ENCODE results near the gene PCDH17.
A peak's percentile ranks its signal among the peaks of the same experiment; 100 is the strongest.

The PCDH17 gene

DNA sequence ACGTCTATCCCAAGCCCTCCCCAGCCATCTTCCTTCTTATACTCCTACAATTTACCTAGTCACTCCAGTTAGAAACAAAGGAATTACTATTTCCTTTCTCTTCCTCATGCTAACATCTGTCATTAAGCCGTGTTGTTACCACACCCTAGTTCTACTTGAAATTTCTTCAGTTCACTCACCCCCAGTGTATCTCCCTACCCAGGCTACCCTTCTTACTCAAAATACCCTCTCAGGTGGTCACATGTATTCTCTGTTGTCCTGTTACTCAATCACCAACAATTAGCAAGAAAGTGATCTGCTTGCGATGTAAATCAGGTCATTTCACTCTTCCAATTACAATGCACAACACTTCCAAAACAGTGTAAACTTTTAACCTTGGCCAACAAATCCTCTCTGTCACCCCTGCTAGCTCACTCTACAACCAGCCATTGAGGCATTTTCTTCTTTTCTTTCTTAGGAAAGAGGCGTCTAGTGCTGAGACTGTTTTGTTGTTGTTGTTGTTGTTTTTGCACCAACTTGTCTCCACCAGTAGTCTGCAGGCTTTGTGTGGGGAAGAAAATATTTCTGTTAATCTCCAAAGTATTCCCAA, 50.7 kb downstream of the PCDH17 start:
- TF ChIP-seq, protein P1, sequence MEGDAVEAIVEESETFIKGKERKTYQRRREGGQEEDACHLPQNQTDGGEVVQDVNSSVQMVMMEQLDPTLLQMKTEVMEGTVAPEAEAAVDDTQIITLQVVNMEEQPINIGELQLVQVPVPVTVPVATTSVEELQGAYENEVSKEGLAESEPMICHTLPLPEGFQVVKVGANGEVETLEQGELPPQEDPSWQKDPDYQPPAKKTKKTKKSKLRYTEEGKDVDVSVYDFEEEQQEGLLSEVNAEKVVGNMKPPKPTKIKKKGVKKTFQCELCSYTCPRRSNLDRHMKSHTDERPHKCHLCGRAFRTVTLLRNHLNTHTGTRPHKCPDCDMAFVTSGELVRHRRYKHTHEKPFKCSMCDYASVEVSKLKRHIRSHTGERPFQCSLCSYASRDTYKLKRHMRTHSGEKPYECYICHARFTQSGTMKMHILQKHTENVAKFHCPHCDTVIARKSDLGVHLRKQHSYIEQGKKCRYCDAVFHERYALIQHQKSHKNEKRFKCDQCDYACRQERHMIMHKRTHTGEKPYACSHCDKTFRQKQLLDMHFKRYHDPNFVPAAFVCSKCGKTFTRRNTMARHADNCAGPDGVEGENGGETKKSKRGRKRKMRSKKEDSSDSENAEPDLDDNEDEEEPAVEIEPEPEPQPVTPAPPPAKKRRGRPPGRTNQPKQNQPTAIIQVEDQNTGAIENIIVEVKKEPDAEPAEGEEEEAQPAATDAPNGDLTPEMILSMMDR (IDR thresholded peaks at IDR 0.05; ENCODE audit: low read depth, low read length): no peak
- no peak overlapping the region for H3K4me3 ChIP-seq (ENCODE audit: low read depth, low read length)
- no peak overlapping the region for H3K27ac ChIP-seq
- no peaks in the 10 kb centered on the region for H3K9me3 ChIP-seq (ENCODE audit: severe bottlenecking)
- no peaks in the 10 kb centered on the region for H3K36me3 ChIP-seq
- no peaks in the 10 kb centered on the region for H3K27me3 ChIP-seq (ENCODE audit: insufficient read depth, low read depth, severe bottlenecking)
- DNase-seq: no peak

DNA sequence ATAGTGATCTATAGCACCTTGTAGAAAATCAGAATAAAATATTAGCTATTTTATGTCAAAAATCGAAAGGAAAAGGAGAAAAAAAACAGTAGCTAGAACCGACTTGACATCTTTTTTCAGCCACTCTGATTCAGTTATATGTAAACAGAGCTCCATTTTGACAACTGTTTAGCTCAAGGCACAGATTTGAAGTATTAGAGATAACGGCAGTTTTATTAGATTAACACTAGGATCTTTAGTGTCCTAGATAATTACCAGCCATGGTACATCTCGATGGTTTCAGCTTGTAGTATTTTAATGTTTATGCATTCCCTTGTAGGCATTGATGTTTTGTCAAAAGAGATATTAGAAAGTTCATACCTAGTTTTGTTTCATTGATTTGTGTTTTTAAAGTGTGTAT, 67.3 kb downstream of the PCDH17 start:
- no peaks in the 10 kb centered on the region for H3K9me3 ChIP-seq (ENCODE audit: severe bottlenecking)
- no peaks in the 10 kb centered on the region for H3K36me3 ChIP-seq
- no peaks in the 10 kb centered on the region for H3K27me3 ChIP-seq (ENCODE audit: insufficient read depth, low read depth, severe bottlenecking)
- TF ChIP-seq, protein P1 (IDR thresholded peaks at IDR 0.05; ENCODE audit: low read depth, low read length): no peak
- no peak overlapping the region for H3K27ac ChIP-seq
- no peak overlapping the region for H3K4me3 ChIP-seq (ENCODE audit: low read depth, low read length)
- DNase-seq: no peak

DNA sequence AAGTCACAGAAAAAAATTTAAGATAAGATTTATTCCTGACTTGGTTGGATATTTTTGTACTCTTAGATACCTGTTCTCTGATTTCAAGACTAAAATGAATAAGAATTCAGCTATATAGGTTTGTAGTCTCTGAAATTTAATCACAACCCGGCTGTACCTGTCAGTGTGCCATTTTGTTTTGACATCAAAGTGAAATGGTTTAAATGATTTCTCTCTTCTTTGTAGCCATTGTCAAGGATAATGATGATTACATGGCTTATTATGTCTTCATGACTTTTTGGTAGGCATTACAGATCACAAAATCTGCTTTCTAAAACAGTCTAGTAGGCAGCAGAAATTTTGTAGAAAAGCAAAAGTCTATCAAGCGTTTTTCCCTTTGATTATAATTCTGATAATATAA, 72.5 kb downstream of the PCDH17 start:
- DNase-seq: no peak
- Histone ChIP-seq H3K4me3 (ENCODE audit: low read depth, low read length) (no peak overlapping the region), H3K27ac (no peak overlapping the region), H3K27me3 (ENCODE audit: insufficient read depth, low read depth, severe bottlenecking) (no peaks in the 10 kb centered on the region), H3K36me3 (no peaks in the 10 kb centered on the region), H3K9me3 (ENCODE audit: severe bottlenecking) (no peaks in the 10 kb centered on the region)
- TF ChIP-seq, protein P1 (IDR thresholded peaks at IDR 0.05; ENCODE audit: low read depth, low read length): no peak

DNA sequence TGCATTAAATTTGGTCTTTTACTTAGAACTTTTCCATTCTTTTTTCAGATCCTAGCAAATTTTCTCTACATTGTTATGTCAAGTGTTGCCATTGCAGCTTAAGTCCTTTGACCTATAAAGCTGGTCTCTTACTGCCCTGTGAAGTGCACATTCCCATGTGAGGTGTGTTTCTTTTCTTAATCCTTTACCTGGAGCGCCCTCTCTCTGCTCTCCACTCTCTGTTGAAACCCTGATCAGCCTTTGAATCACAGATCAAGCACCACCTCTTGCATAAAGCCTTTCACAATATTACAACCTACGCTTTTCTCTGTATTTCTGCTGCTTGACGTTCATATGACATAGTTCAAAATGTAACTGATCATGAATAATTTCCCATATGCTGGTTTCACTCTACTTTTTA, 84.8 kb downstream of the PCDH17 start:
- no peaks in the 10 kb centered on the region for H3K9me3 ChIP-seq (ENCODE audit: severe bottlenecking)
- DNase-seq: peak; percentile 10
- H3K36me3 ChIP-seq: no peaks in the 10 kb centered on the region
- no peaks in the 10 kb centered on the region for H3K27me3 ChIP-seq (ENCODE audit: insufficient read depth, low read depth, severe bottlenecking)
- H3K27ac ChIP-seq: no peak overlapping the region
- TF ChIP-seq, protein P1 (IDR thresholded peaks at IDR 0.05; ENCODE audit: low read depth, low read length): no peak
- no peak overlapping the region for H3K4me3 ChIP-seq (ENCODE audit: low read depth, low read length)

DNA sequence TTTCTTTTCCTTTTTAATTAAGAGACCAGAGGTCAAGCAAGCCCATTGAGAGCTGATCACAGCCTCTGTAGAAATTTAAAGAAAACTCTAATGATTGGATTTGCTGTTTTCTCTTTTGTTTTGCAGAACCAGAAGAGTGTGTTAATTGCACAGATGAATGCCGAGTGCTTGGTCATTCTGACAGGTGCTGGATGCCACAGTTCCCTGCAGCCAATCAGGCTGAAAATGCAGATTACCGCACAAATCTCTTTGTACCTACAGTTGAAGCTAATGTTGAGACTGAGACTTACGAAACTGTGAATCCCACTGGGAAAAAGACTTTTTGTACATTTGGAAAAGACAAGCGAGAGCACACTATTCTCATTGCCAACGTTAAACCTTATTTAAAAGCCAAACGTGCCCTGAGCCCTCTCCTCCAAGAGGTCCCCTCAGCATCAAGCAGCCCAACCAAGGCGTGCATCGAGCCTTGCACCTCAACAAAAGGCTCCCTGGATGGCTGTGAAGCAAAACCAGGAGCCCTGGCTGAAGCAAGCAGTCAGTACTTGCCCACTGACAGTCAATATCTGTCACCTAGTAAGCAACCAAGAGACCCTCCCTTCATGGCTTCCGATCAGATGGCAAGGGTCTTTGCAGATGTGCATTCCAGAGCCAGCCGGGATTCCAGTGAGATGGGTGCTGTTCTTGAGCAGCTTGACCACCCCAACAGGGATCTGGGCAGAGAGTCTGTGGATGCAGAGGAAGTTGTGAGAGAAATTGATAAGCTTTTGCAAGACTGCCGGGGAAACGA, 93.1 kb downstream of the PCDH17 start:
- no peaks in the 10 kb centered on the region for H3K36me3 ChIP-seq
- H3K27ac ChIP-seq: no peak overlapping the region
- DNase-seq: no peak
- TF ChIP-seq, protein P1 (IDR thresholded peaks at IDR 0.05; ENCODE audit: low read depth, low read length): no peak
- H3K27me3 ChIP-seq (ENCODE audit: insufficient read depth, low read depth, severe bottlenecking): no peaks in the 10 kb centered on the region
- no peak overlapping the region for H3K4me3 ChIP-seq (ENCODE audit: low read depth, low read length)
- no peaks in the 10 kb centered on the region for H3K9me3 ChIP-seq (ENCODE audit: severe bottlenecking)
